Mucosa of rectum (tissue), 2 donors: ENCODE measurements around the gene GRIN2C.

Source experiments
- H3K27ac ChIP-seq, 2 donors: one replicate each; pipeline ENCODE4 v1.7.0; 2013; ENCODE audit warnings: inconsistent platforms in 2 of 2, low read depth in 2 of 2, low read length in 2 of 2
- H3K27me3 ChIP-seq, 2 donors: one replicate each; pipeline ENCODE4 v1.7.0; 2013; ENCODE audit warnings: low read length in 2 of 2; ENCODE audit not compliant: control insufficient read depth in 2 of 2, insufficient read depth in 2 of 2
- H3K36me3 ChIP-seq, 2 donors: one replicate each; pipeline ENCODE4 v1.7.0; 2013; ENCODE audit warnings: low read length in 2 of 2; ENCODE audit not compliant: control insufficient read depth in 2 of 2, insufficient read depth in 2 of 2
- H3K4me1 ChIP-seq, 2 donors: one replicate each; pipeline ENCODE4 v1.7.0; 2013; ENCODE audit warnings: low read length in 2 of 2, mild to moderate bottlenecking in 1 of 2; ENCODE audit not compliant: control insufficient read depth in 2 of 2, insufficient read depth in 2 of 2
- H3K4me3 ChIP-seq, 2 donors: one replicate each; pipeline ENCODE4 v1.7.0; 2013; ENCODE audit warnings: low read length in 2 of 2
- H3K9ac ChIP-seq, 2 donors: one replicate each; pipeline ENCODE4 v1.7.0; 2013; ENCODE audit warnings: low read length in 2 of 2, low read depth in 1 of 2, mild to moderate bottlenecking in 1 of 2
- H3K9me3 ChIP-seq, 2 donors: one replicate each; pipeline ENCODE4 v1.7.0; 2013; ENCODE audit warnings: low read length in 2 of 2; ENCODE audit not compliant: control insufficient read depth in 2 of 2
- donor health status: healthy.
- donor health status: Normal muscosa, but diverticular disease.

The GRIN2C gene

DNA sequence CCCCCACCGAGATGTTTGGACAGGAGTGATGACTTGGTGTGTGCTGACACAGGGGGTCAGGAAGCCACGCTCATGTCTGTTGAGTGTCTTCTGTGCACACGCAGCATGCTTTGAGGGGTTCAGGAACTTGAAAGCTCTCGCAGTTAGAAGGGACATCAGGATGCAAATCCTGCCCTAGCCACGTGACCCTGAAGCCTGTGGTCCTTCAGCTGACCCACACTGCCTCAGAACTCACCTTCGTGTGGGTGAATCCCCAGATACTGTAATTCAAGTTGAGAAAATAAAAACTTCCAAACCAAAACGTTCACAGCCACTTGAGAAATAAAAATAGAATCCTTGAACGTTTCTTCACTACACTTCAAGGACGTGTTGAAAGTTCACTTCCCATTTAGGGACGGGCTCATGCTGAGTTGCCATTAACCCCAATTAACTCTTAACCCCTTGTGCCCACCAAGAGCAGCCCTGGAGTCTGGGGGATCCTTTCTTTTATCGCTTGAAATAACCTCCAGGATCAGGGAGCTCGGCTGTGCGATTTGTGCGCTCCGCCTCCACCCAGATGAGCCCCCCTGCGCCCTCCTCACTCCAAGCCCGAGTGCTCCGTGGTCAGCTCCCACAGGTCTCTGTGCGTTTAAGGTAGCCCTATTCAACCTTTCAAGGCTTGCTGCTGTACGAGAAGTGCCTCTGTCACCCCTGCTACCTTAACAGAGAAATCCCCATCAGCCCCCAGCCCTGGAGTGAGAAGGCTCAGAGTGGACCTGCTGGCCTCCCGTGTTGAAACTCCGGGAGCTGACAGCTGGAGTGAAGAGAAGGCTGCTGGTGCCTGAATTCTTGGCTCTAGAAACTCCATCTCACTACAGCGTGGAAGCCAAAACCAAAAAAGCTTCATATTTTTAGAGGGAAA, 47.3 kb downstream of the GRIN2C start:
- Histone ChIP-seq H3K4me1 (no peaks in the 10 kb centered on the region), H3K9me3 (no peaks in the 10 kb centered on the region), H3K27ac (no peak overlapping the region), H3K9ac (no peak overlapping the region), H3K4me3 (no peak overlapping the region), H3K36me3 (peaks cover 2 to 8% of the 10 kb centered on the region in 2 donors), H3K27me3 (no peaks in the 10 kb centered on the region)

DNA sequence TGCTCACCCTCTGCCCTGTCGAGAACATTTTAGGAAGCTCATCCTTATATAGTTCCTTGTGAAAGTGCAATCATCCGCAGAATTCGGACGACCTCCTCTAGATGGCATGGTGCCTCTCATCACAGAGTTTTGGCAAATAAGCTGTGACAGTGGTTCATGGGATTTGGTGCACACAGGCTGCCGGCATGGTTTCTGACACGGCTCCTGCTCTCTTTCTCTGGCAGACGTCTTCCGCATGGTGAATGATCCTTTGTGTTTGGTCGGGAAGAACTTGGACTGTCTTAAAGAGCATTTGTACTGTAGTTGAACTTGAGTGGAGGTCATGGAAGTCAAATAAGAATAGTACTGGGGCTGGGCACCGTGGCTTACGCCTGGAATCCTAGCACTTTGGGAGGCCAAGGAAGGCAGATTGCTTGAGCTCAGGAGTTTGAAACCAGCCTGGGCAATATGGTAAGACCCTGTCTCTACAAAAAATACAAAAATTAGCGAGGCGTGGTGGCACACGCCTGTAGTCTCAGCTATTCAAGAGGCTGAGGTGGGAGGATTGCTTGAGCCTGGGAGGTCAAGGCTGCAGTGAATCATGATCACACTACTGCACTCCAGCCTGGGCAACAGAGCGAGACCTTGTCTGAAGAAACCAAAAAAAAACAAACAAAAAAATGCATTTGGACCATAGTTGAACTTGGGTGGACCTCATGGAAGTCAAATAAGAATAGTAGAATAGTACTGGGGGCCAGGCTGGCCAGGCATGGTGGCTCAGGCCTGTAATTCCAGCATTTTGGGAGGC, 48.8 kb downstream of the GRIN2C start:
- Histone ChIP-seq H3K4me1 (no peaks in the 10 kb centered on the region), H3K9me3 (no peaks in the 10 kb centered on the region), H3K36me3 (peaks cover 0 to 8% of the 10 kb centered on the region in 2 donors), H3K9ac (no peak overlapping the region), H3K4me3 (no peak overlapping the region), H3K27ac (no peak overlapping the region), H3K27me3 (no peaks in the 10 kb centered on the region)

DNA sequence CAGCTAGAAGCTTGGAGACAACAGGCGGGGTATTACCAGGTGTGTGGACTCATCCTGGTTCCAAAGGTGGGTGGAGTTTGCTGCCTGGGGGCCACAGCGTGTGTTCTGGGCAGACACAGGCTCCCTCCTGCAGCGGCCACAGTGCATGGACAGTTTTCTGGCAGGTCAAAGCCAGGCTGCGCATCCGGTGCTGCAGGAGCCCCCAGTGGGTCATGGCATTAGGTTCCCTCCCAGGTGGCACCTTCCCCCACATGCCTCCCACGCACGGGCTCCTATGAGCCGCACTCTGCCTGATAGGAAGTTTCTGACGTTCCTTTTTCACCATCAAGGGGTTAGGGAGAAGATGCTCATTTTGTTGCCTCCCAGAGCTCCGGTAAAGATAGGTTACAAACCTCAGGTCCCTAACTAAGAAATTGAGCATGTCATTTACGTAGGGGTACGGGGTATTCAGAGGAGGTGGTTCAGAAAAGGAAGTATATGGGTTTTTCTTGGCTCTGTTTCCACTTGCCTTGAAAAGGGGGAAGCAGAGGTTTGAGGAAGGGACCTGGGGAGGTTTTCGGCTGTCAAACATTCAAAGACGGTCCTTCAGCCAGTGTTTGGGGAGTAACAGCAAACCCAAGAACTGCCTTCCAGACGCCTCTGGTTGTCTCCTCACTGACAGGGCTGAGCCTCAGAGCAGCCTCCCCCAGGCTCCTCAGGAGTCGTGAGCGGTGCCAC, 50.8 kb downstream of the GRIN2C start:
- no peaks in the 10 kb centered on the region for H3K4me1 ChIP-seq
- H3K27ac ChIP-seq: no peak overlapping the region
- no peak overlapping the region for H3K4me3 ChIP-seq

DNA sequence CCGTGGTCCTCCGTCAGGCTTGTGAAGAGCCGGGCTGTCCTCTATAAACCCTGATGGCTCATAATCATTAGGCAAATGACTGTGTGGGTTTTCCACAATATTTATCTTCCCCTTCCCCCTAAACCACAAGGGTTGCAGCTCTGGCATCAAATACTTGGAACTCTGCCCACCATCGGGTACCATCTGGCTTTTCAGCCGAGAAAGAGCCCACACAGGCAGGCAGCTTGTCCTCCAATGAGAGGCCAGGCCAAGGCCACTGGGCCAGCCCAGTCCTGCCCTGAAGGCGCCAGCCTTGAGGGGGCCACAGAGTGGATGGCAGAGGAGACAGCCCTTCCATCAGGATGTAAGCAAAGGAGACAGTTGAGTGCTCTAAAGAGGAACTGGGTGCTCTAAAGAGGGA, 51.8 kb downstream of the GRIN2C start:
- Histone ChIP-seq H3K27me3 (no peaks in the 10 kb centered on the region), H3K27ac (no peak overlapping the region), H3K36me3 (peaks cover 0 to 8% of the 10 kb centered on the region in 2 donors), H3K9ac (no peak overlapping the region), H3K4me3 (no peak overlapping the region), H3K4me1 (no peaks in the 10 kb centered on the region), H3K9me3 (no peaks in the 10 kb centered on the region)

More for the DNA sequence above, 50.8 kb downstream of the GRIN2C start:
- Histone ChIP-seq H3K36me3 (peaks cover 0 to 11% of the 10 kb centered on the region in 2 donors), H3K27me3 (no peaks in the 10 kb centered on the region), H3K9ac (no peak overlapping the region), H3K9me3 (no peaks in the 10 kb centered on the region)

DNA sequence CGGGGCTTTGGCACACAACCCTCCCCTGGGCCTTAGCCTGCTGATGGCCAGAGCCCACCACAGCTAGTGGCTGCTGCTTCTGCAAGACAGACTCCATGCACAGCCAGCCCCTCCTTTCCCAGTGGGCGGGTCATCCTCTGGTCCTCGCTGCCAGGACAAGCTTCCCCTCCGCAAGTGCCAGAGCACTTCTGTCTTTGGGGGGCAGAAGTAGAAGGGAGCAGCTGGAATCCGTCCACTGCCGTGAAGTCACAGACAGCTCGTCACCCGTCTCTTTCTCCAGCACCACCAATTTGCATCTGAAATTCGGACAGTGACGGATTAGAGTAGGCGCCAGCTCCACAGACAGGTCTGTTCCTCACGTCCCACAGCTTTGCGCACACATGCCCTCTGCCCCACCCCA, 52.2 kb downstream of the GRIN2C start:
- Histone ChIP-seq H3K27ac (no peak overlapping the region), H3K9me3 (no peaks in the 10 kb centered on the region), H3K4me1 (no peaks in the 10 kb centered on the region), H3K9ac (no peak overlapping the region), H3K4me3 (no peak overlapping the region), H3K36me3 (peaks cover 0 to 7% of the 10 kb centered on the region in 2 donors), H3K27me3 (no peaks in the 10 kb centered on the region)

DNA sequence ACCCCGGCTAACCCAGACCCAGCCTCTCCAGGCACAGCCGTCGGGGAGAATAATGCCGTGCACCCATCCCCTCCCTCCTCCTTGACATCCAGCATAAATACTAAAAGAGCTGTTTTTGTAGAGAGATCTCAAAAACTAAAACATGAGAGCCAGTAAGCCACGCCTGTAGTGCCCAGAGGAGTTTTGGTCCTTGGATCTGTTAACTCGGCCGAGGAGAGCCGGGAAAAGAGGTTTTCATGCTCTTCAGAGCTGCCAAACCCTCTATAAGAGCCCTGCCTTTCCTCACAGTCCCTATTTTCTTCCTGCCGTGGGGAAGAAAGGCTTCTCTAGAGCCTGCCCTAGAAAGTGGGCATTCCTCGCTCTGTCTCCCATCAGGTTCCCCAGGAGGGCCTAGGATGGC, 53.4 kb downstream of the GRIN2C start:
- Histone ChIP-seq H3K4me3 (no peak overlapping the region), H3K36me3 (peaks cover 0 to 12% of the 10 kb centered on the region in 2 donors), H3K4me1 (no peaks in the 10 kb centered on the region), H3K27ac (no peak overlapping the region), H3K9me3 (no peaks in the 10 kb centered on the region), H3K27me3 (no peaks in the 10 kb centered on the region), H3K9ac (no peak overlapping the region)

DNA sequence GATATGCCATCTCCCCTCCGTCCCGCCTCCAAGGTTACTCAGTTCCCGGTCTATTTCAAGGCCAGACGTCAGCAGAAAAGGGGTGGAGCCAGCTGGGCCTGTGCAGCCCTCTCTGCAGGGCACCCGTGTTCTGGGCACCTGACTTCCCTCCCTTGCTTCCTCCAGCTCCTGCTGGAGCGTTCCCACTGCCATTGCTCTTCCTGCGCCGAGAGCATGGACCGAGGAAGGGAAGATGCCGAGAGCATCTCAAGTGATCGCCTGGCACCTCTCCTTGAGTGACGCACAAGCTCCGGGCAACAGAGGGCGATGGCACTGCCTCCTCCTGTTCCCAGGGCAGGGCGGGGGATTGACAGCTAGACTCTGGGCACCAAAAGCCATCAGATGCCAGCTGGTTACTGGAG, 54.1 kb downstream of the GRIN2C start:
- Histone ChIP-seq H3K36me3 (peaks cover 4 to 18% of the 10 kb centered on the region in 2 donors), H3K4me1 (no peaks in the 10 kb centered on the region), H3K4me3 (no peak overlapping the region), H3K9me3 (no peaks in the 10 kb centered on the region), H3K9ac (no peak overlapping the region), H3K27me3 (no peaks in the 10 kb centered on the region), H3K27ac (no peak overlapping the region)

DNA sequence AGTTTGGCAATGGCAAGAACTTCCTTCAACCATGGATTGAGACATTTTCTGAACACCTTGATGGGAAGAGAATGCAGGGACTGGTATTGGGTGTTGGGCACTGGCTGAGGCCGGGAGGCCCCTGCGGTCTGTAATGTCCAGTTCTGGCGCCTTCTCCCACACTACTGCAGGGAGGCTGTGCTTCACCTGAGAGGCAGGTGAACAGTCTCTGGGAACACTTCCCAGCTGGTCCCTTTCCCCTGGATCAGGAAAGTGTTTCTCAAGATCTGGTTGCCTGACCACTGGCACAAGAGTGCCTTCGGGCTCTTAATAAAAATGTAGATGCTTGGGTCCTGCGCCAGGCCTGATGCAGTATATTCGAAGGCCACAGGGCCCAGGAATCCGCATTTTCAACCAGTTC, 55.0 kb downstream of the GRIN2C start:
- H3K4me1 ChIP-seq: no peaks in the 10 kb centered on the region
- no peaks in the 10 kb centered on the region for H3K9me3 ChIP-seq
- no peak overlapping the region for H3K27ac ChIP-seq
- H3K9ac ChIP-seq: no peak overlapping the region
- H3K4me3 ChIP-seq: no peak overlapping the region
- H3K27me3 ChIP-seq: no peaks in the 10 kb centered on the region
- peaks cover 9 to 17% of the 10 kb centered on the region in 2 donors for H3K36me3 ChIP-seq

DNA sequence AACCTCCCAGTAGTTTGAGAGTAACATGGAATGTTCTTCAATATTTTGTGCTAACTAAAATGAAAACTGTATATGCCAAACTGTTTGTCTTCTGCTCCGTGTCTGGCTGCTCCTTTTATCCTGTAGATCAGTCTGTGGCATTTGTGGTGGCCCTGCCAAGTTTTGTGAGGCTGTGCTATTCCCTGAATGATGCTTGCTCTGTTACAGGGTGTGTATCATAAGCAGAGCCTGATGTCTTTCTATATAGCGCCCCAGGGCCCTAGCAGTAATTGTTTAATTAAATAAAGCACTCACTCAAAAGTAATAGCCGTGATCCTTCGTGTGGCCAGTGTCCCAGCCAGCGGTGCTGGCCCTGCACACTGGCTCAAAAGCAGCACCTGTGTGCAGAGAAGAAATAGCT, 55.7 kb downstream of the GRIN2C start:
- H3K9ac ChIP-seq: no peak overlapping the region
- H3K27ac ChIP-seq: no peak overlapping the region
- peaks cover 10 to 23% of the 10 kb centered on the region in 2 donors for H3K36me3 ChIP-seq
- no peaks in the 10 kb centered on the region for H3K9me3 ChIP-seq
- no peaks in the 10 kb centered on the region for H3K4me1 ChIP-seq
- no peak overlapping the region for H3K4me3 ChIP-seq
- no peaks in the 10 kb centered on the region for H3K27me3 ChIP-seq
